SK-N-SH (cell line): Measurements from ENCODE around the gene TDRD10.

Experiments
- EP300 ChIP-seq, 2 experiments: IDR thresholded peaks; 2 replicates each; pipeline versions ENCODE4 v1.4.0 to v1.6.1; 2012; ENCODE audit warnings: borderline replicate concordance in 1 of 2, low read depth in 1 of 2, low read length in 1 of 2
- FOXM1 ChIP-seq: IDR thresholded peaks from 2 replicates; pipeline ENCODE4 v1.4.0; 2012; ENCODE audit warnings: low read depth, mild to moderate bottlenecking
- GABPA ChIP-seq: IDR thresholded peaks from 2 replicates; pipeline ENCODE4 v1.4.0; 2012; ENCODE audit warnings: low read depth, mild to moderate bottlenecking
- MXI1 ChIP-seq: IDR thresholded peaks from 2 replicates; pipeline ENCODE4 v1.6.1; 2012; ENCODE audit warnings: mild to moderate bottlenecking, low read depth, low read length, improper control_type of control experiment
- NRF1 ChIP-seq: IDR thresholded peaks from 2 replicates; pipeline ENCODE4 v1.6.1; 2012; ENCODE audit warnings: low read depth, mild to moderate bottlenecking, low read length
- RFX5 ChIP-seq: IDR thresholded peaks from 2 replicates; pipeline ENCODE4 v1.6.1; 2012; ENCODE audit warnings: mild to moderate bottlenecking, improper control_type of control experiment, low read length
- RXRA ChIP-seq: IDR thresholded peaks from 2 replicates; pipeline ENCODE4 v1.4.0; 2012; ENCODE audit warnings: low read depth, mild to moderate bottlenecking, borderline replicate concordance
- SMC3 ChIP-seq: IDR thresholded peaks from 2 replicates; pipeline ENCODE4 v1.6.1; 2012; ENCODE audit warnings: low read depth, low read length, improper control_type of control experiment
- TF ChIP-seq, protein P1 (sequence below): fragments of 200-600 bp; sonication (generic); IDR thresholded peaks from 2 replicates; pipeline ENCODE4 v1.6.1; 2017; ENCODE audit warnings: antibody characterized with exemption, mild to moderate bottlenecking, moderate library complexity
- TF ChIP-seq, protein P2 (sequence below): IDR thresholded peaks from 2 replicates; pipeline ENCODE4 v1.4.0; 2012; ENCODE audit warnings: low read depth, borderline replicate concordance
- TF ChIP-seq, protein P3 (sequence below): IDR thresholded peaks from 2 replicates; pipeline ENCODE4 v1.6.1; 2012; ENCODE audit warnings: mild to moderate bottlenecking, low read depth, low read length, moderate library complexity
- TF ChIP-seq, protein P4 (sequence below): IDR thresholded peaks from 2 replicates; pipeline ENCODE4 v1.4.0; 2012; ENCODE audit warnings: low read depth

DNA sequence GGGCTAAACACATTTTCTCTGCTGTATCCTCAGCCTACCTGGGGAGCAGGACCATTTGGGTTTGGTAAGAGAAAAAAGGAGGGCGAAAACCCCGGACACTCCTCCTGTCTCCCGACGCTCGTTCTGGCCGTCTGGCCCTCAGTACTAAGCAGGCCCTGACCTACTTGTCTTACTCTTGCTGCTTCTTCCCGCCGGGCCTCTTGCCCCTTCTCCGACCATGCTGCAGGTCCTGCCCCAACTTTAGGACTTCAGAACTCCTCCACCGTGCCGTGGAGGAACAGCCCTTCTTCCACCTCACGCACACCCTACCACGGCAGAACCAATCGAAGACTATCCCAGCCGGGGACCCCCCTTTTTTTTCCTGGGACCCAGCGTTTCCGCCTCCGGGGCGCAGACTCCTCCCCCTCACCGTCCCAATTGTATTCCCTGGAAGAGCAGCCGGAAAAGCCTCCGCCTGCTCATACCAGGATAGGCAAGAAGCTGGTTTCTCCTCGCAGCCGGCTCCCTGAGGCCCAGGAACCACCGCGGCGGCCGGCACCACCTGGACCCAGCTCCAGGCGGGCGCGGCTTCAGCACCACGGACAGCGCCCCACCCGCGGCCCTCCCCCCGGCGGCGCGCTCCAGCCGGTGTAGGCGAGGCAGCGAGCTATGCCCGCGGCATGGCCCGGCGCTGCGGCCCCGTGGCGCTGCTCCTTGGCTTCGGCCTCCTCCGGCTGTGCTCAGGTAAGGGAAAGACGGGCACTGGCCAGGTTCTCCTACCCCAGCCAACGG is 65.6 kb downstream of the TDRD10 start, which contains the start of gene CHRNB2:
- no peak for TF ChIP-seq RFX5
- TF ChIP-seq, protein P1, sequence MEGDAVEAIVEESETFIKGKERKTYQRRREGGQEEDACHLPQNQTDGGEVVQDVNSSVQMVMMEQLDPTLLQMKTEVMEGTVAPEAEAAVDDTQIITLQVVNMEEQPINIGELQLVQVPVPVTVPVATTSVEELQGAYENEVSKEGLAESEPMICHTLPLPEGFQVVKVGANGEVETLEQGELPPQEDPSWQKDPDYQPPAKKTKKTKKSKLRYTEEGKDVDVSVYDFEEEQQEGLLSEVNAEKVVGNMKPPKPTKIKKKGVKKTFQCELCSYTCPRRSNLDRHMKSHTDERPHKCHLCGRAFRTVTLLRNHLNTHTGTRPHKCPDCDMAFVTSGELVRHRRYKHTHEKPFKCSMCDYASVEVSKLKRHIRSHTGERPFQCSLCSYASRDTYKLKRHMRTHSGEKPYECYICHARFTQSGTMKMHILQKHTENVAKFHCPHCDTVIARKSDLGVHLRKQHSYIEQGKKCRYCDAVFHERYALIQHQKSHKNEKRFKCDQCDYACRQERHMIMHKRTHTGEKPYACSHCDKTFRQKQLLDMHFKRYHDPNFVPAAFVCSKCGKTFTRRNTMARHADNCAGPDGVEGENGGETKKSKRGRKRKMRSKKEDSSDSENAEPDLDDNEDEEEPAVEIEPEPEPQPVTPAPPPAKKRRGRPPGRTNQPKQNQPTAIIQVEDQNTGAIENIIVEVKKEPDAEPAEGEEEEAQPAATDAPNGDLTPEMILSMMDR: no peak
- TF ChIP-seq, protein P2, sequence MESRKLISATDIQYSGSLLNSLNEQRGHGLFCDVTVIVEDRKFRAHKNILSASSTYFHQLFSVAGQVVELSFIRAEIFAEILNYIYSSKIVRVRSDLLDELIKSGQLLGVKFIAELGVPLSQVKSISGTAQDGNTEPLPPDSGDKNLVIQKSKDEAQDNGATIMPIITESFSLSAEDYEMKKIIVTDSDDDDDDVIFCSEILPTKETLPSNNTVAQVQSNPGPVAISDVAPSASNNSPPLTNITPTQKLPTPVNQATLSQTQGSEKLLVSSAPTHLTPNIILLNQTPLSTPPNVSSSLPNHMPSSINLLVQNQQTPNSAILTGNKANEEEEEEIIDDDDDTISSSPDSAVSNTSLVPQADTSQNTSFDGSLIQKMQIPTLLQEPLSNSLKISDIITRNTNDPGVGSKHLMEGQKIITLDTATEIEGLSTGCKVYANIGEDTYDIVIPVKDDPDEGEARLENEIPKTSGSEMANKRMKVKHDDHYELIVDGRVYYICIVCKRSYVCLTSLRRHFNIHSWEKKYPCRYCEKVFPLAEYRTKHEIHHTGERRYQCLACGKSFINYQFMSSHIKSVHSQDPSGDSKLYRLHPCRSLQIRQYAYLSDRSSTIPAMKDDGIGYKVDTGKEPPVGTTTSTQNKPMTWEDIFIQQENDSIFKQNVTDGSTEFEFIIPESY: no peak
- peak; percentile 79; the same call in 1 of the 2 replicates for TF ChIP-seq MXI1
- TF ChIP-seq RXRA: no peak
- no peak for TF ChIP-seq EP300 (IDR thresholded peaks at IDR 0.05; ENCODE audit: borderline replicate concordance in 1 of 2, low read depth in 1 of 2, low read length in 1 of 2)
- TF ChIP-seq GABPA: peak; percentile 60
- no peak for TF ChIP-seq NRF1
- TF ChIP-seq SMC3: no peak
- TF ChIP-seq, protein P3, sequence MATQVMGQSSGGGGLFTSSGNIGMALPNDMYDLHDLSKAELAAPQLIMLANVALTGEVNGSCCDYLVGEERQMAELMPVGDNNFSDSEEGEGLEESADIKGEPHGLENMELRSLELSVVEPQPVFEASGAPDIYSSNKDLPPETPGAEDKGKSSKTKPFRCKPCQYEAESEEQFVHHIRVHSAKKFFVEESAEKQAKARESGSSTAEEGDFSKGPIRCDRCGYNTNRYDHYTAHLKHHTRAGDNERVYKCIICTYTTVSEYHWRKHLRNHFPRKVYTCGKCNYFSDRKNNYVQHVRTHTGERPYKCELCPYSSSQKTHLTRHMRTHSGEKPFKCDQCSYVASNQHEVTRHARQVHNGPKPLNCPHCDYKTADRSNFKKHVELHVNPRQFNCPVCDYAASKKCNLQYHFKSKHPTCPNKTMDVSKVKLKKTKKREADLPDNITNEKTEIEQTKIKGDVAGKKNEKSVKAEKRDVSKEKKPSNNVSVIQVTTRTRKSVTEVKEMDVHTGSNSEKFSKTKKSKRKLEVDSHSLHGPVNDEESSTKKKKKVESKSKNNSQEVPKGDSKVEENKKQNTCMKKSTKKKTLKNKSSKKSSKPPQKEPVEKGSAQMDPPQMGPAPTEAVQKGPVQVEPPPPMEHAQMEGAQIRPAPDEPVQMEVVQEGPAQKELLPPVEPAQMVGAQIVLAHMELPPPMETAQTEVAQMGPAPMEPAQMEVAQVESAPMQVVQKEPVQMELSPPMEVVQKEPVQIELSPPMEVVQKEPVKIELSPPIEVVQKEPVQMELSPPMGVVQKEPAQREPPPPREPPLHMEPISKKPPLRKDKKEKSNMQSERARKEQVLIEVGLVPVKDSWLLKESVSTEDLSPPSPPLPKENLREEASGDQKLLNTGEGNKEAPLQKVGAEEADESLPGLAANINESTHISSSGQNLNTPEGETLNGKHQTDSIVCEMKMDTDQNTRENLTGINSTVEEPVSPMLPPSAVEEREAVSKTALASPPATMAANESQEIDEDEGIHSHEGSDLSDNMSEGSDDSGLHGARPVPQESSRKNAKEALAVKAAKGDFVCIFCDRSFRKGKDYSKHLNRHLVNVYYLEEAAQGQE: peak; percentile 100
- TF ChIP-seq, protein P4, sequence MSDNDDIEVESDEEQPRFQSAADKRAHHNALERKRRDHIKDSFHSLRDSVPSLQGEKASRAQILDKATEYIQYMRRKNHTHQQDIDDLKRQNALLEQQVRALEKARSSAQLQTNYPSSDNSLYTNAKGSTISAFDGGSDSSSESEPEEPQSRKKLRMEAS: peak; percentile 47; the same call in 1 of the 2 replicates
- TF ChIP-seq FOXM1: no peak
